Effector CD4-positive, alpha-beta T cell (primary cell): Measurements from ENCODE around the gene CDH4.
"Not testable (repeated sequence)": the region's sequence is repeated elsewhere in the genome, so short reads cannot be mapped to it uniquely, and the experiment has no call there.

Experiments
- DNase-seq: peaks from one replicate; pipeline ENCODE4 v3.0.0-alpha.2; 2020

Gene CDH4

GRCh38 chr20:61443443-61444126, 191.5 kb downstream of the CDH4 start:
- DNase-seq, result no peak

- DNase-seq, result no peak
These were observed 192.6 kb downstream of the CDH4 start for GRCh38 chr20:61444637-61445036.

- DNase-seq, result no peak
These were observed 193.1 kb downstream of the CDH4 start for GRCh38 chr20:61445138-61445537.

DNA sequence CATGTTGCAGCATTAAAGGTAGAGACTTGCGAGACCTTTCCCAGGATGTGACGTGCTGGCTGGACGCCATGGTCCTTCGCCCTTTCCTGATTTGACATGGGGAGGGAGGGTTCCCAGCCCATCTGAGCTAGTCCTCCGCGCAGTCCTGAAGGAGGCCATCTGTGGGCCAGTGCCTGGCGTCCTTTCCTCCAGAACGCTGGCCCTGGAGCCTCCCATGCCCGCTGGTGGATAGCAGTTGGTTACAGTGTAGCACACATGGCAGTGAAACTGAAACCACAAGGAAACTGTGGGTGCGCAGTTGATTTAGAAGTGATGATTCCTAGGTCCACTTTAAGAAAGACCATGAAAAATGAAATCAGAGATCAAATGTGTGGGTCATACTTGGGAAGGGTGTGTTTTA, 193.7 kb downstream of the CDH4 start:
- DNase-seq, result no peak

DNA sequence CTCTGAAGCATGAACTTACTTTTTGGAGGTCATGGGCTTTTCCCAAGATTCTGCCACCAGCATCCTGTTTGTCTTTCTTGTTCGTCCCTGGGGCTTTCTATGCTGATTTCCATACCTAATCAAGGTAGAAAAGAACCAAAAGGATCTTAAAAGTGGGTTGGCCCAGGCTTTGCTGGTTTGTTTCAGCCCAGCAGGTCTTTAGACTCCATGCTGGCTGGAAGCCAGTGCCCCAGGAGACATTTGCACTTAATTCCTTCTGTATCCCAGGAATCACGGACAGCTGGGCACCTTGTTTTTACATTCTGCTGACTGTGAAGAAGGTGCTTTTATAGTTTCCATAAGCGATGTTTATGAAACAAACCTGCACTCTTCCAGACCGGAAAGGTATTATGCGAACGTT, 195.9 kb downstream of the CDH4 start:
- DNase-seq, result no peak

DNA sequence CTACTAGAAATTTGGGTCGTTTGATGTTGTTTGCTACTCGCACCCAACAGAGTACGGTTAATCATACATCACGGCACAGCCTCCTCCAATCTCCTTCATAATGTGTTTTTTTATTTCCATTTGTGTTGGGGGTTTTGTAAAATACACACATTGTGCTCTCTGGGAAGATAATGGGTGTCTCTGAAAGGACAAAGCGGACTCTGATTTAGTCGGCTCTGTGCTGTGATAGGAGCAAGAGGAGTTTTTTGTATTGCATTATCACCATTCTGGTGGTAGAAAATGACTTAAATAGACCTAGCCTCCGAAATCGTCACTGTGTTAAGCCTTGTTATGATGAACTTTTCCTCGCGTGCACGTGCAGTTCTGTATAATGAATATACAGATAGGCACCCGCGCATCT, 196.3 kb downstream of the CDH4 start:
- no peak for DNase-seq

- no peak for DNase-seq
These were observed 197.1 kb downstream of the CDH4 start for GRCh38 chr20:61449057-61449609.

GRCh38 chr20:61449916-61450315, 197.9 kb downstream of the CDH4 start:
- DNase-seq, result no peak

DNA sequence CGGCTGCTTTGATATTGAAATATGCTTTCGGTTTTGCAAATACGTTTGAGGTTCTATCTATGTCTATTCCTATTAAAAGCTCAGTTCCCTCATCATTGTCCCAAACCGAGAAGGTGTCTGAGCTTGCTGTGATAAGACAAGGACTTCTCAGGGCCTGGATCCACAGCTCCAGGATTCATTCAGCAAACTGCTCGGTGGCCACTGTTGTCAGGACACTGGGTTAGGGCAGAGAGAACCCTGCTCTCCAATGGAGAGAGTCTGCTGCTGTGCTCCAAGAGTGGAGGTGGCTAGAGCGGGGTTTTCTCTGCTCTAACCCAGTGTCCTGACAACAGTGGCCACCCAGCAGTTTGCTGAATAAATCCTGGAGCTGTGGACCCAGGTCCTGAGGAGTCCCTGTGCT, 198.5 kb downstream of the CDH4 start:
- DNase-seq, result no peak

GRCh38 chr20:61451009-61451408, 198.9 kb downstream of the CDH4 start:
- no peak for DNase-seq

DNA sequence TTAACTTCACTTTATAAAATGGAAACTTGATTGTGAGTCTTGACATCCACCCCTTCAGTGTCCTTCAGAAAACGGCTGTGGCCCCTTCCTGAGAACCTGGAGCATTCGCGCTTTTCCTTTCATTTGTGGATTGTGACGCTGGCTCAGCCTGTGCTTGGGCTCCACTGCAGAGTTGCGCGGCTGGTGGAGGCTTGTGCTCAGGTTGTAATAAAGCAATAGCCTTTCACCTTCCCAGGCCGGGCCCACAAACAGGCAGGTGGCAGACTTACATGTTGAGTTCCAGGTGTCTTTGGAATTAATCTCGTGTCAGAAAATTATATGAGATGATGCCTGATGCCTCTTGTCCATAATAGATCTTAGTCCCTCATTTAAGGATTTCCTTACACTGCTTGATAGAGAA, 199.9 kb downstream of the CDH4 start:
- no peak for DNase-seq

DNA sequence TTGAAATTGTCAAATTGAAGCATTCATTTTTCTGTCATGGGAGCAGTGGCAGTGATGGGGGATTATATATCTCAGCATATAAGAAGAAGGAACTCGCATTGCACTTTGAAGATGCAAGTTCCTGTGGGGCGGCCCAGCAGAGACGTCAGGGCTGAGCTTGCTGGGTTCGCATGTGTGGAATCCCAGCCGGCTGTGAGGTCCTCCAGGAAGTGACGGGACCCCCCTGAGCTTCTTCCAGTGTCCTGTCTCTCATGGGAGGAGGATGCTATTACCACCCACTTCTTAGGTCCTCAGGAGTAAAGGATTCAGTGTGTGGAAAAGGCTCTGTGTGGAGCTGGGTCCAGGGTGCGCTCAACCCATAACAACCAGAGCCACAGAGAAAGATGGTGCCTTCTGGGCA, 201.2 kb downstream of the CDH4 start:
- DNase-seq, result no peak

GRCh38 chr20:61453623-61454022, 201.6 kb downstream of the CDH4 start:
- DNase-seq, result not testable (repeated sequence)

GRCh38 chr20:61454053-61454452, 202.0 kb downstream of the CDH4 start:
- no peak for DNase-seq

DNA sequence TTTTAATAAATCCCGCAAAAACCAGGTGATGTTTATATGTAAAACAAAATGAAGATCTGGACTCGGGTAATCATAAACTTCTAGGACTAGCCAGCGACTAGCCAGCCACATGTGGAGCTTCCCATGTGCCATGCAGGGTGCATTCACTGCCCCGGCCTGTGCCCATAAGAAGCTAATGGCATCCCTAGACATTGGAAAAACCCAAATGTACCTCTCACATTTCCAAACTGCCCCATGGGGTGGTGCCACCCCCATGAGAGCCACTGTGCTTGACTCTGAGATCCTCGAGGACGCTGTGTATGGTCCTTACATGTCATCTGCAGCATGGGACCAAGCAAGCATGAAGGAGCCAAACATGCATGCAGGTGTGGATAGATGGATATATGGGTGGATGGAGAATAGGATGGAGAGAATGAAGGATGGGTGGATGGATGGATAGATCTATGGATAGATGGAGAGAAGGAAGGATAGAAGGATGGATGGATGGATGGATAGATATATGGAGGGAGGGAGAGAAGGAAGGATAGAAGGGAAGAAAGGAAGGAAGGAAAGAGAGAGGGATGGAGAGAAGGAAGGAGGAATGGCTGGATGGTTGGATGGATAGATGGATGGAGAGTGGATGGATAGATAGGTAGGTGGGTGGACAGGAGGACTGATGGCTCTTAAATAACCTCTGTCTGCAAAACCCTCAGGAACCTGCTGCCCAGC, 203.6 kb downstream of the CDH4 start:
- no peak for DNase-seq

GRCh38 chr20:61457725-61458124, 205.7 kb downstream of the CDH4 start:
- DNase-seq, result no peak

DNA sequence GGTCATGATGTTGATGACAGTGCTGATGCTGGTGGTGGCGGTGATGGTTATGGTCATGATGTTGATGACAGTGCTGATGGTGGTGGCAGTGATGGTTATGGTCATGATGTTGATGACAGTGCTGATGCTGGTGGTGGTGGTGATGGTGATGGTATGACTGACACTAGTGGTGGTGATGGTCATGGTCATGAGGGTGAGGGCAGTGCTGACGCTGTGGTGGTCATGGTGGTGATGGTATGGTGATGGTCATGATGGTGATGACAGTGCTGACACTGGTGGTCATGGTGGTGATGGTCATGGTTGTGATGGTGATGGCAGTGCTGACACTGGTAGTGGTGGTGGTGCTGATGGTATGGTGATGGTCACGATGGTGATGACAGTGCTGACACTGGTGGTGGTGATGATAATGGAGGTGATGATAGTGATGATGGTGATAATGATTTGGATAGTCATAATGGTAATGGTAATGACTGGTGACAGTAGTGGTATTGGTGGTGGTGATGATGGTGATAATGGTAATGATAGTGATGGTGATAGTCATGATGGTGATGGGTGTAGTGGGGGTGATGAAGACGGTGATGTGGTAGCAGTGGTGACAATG, 206.2 kb downstream of the CDH4 start:
- no peak for DNase-seq

- no peak for DNase-seq
These were observed 207.2 kb downstream of the CDH4 start for GRCh38 chr20:61459266-61459665.

- no peak for DNase-seq
These were observed 207.6 kb downstream of the CDH4 start for GRCh38 chr20:61459705-61460104.

GRCh38 chr20:61460261-61461052, 208.4 kb downstream of the CDH4 start:
- DNase-seq, result no peak

- no peak for DNase-seq
These were observed 209.4 kb downstream of the CDH4 start for GRCh38 chr20:61461461-61461860.

- no peak for DNase-seq
These were observed 212.5 kb downstream of the CDH4 start for GRCh38 chr20:61464307-61465303.
